Skeletal muscle satellite cell (primary cell): Measurements from ENCODE around the gene POU5F1. TPM values are rescaled to one million over a fixed set of nuclear protein-coding genes. Genes with fewer than 3 reads are reported as not detected.
"Not testable (repeated sequence)": the region's sequence is repeated elsewhere in the genome, so short reads cannot be mapped to it uniquely, and the experiment has no call there.

Source experiments
- H3K27me3 ChIP-seq: 2 replicates; pipeline ENCODE4 v1.7.0; 2013; ENCODE audit warnings: low read length; ENCODE audit not compliant: control insufficient read depth, insufficient read depth
- H3K36me3 ChIP-seq: 2 replicates; pipeline ENCODE4 v1.7.0; 2013; ENCODE audit warnings: mild to moderate bottlenecking, control low read depth, low read length; ENCODE audit not compliant: insufficient read depth
- H3K4me1 ChIP-seq: 2 replicates; pipeline ENCODE4 v1.7.0; 2013; ENCODE audit warnings: low read length; ENCODE audit not compliant: control insufficient read depth, insufficient read depth
- H3K4me2 ChIP-seq: 2 replicates; pipeline ENCODE4 v1.7.0; 2013; ENCODE audit warnings: mild to moderate bottlenecking, low read length
- H3K4me3 ChIP-seq: 2 replicates; pipeline ENCODE4 v1.7.0; 2013; ENCODE audit warnings: low read length
- H3K9ac ChIP-seq: 2 replicates; pipeline ENCODE4 v1.7.0; 2013; ENCODE audit warnings: mild to moderate bottlenecking, low read depth, low read length, moderate library complexity
- H3K9me3 ChIP-seq: replicated peaks from 2 replicates; pipeline ENCODE4 v1.7.0; 2013; ENCODE audit warnings: mild to moderate bottlenecking, control low read depth, low read length
- total RNA-seq: library from RNA; depleted of rRNA; stranded (reverse); fragments of >200 nt; gene quantifications from 2 replicates; pipeline ENCODE4 v1.2.3, GENCODE V29; 2012; rRNA removed

POU5F1 gene
- total RNA-seq, result 0.25 and 0.66 TPM in 2 replicates

DNA sequence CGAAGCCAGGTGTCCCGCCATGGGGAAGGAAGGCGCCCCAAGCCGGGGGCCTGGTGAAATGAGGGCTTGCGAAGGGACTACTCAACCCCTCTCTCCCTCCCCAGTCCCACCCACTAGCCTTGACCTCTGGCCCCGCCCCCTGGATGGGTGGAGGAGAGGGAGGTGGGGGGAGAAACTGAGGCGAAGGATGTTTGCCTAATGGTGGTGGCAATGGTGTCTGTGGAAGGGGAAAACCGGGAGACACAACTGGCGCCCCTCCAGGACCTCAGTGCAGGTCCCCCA, at the start of gene POU5F1:
Gene POU5F1 (minus strand): TSS at position 83 of the 282 bp plus-strand sequence. CDS start 62 bp downstream, at position 21.
- Histone ChIP-seq H3K4me2 (no peak within 1 kb of the TSS), H3K36me3 (no peaks in the 10 kb centered on the region), H3K27me3 (no peaks in the 10 kb centered on the region), H3K9me3 (no peaks in the 10 kb centered on the region), H3K9ac (no peak within 1 kb of the TSS), H3K4me1 (peaks cover 11% of the 10 kb centered on the region), H3K4me3 (no peak within 1 kb of the TSS)

DNA sequence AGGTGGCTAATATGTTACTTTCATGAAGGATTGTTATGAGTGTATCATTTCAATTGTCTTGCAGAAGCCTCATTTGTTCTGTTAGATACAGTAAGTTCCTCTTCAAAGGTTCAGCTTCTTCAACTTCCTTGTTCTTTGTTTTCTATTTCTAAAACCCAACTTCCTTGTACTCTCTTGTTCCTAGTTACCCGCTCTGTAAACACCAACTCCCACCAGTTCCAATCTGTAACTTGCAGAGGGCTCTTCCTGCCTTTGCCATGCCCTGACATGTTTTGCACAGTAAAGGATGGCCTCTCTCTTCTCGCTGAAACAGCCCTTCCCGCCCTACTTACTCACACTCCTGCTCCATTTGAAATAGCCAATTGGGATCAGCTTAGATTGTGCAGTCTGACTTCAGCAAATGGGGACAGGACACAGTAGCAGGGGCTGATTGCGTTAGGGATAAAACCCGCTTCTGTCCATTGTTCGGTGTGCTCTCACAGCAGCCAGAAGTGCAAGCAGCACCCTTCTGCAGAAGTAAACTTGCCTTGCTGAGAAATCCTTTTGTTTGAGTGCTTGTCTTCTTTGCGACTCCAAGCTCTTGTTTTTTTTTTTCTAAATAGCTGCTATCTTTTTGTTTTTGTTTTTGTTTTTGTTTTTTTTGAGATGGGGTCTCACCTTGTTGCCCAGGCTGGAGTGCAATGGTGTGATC, 45.9 kb upstream of the POU5F1 start:
- no peak overlapping the region for H3K9ac ChIP-seq
- H3K4me3 ChIP-seq, result no peak overlapping the region
- H3K4me1 ChIP-seq, result no peaks in the 10 kb centered on the region
- peaks cover 29% of the 10 kb centered on the region for H3K27me3 ChIP-seq
- no peak overlapping the region for H3K4me2 ChIP-seq
- H3K9me3 ChIP-seq, result no peaks in the 10 kb centered on the region
- no peaks in the 10 kb centered on the region for H3K36me3 ChIP-seq

DNA sequence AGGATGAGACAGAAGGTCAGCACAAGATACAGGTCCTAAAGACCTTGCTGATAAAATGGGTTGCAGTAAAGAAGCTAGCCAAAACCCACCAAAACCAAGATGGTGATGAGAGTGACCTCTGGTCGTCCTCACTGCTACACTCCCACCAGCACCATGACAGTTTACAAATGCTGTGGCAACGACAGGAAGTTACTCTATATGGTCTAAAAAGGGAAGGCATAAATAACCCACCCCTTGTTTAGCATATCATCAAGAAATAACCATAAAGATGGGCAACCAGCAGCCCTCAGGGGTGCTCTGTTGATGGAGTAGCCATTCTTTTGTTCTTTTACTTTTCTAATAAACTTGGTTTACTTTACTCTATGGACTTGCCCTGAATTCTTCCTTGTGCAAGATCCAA, 44.7 kb upstream of the POU5F1 start:
- peaks cover 30% of the 10 kb centered on the region for H3K27me3 ChIP-seq
- not testable (repeated sequence) for H3K4me1 ChIP-seq, H3K9me3 ChIP-seq, H3K4me3 ChIP-seq, H3K4me2 ChIP-seq, H3K9ac ChIP-seq, H3K36me3 ChIP-seq

DNA sequence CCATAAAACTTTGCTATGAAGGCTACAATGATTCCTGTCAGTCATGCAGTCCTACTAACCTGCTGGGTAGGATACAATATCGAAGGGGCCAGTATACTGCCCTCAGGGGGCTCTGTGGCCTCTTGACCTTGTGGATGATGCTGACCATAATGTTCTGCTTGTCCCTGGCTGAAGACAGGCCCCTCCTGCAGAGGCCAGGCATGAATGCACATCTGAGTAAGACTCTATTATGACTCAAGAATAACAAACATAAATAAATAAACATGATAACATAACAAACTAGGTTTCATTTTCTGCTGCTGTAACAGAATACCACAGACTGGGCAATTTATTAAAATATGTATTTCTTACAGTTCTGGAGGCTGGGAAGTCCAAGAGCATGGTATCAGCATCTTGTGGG, 44.0 kb upstream of the POU5F1 start:
- no peak overlapping the region for H3K9ac ChIP-seq
- no peak overlapping the region for H3K4me2 ChIP-seq
- no peak overlapping the region for H3K4me3 ChIP-seq
- H3K36me3 ChIP-seq, result no peaks in the 10 kb centered on the region
- no peaks in the 10 kb centered on the region for H3K4me1 ChIP-seq
- peaks cover 30% of the 10 kb centered on the region for H3K27me3 ChIP-seq
- H3K9me3 ChIP-seq, result no peaks in the 10 kb centered on the region

DNA sequence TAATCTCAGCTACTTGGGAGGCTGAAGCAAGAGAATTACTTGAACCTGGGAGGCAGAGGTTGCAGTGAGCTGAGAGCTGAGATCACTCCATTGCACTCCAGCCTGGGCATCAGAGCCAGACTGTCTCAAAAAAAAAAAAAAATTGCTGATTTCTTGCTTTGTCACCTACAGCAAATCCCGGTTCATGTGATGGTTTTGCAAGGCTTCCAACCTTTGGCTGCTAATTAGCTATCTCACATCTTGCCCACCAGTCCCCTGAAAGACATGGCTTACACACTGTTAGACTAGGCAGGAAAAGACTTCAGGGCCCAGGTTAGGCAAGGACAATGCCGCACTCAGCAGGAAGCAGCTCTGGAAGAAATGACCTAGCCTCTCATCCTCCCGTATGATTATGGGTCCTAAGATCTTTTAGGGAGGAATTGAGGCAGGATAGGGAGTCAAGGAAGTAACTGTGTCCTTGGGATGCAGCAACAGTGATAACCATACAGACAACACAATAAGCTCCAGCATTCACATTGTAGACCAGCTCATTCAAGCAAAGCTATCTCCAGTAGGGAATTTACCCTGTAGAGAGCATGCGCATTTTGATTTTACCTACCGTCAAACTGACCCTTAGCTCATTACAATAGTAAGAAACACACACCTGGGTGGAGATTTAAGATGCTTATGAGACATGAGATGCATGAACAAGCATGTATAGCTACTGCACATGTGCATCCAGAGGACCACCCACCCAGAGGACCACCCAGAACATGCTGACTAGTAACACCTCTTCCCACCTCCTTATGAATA, 40.5 kb upstream of the POU5F1 start:
- H3K9me3 ChIP-seq, result no peaks in the 10 kb centered on the region
- no peak overlapping the region for H3K4me3 ChIP-seq
- H3K9ac ChIP-seq, result no peak overlapping the region
- no peaks in the 10 kb centered on the region for H3K4me1 ChIP-seq
- peaks cover 10% of the 10 kb centered on the region for H3K27me3 ChIP-seq
- no peak overlapping the region for H3K4me2 ChIP-seq
- no peaks in the 10 kb centered on the region for H3K36me3 ChIP-seq

- Histone ChIP-seq H3K36me3 (no peaks in the 10 kb centered on the region), H3K4me1 (no peaks in the 10 kb centered on the region), H3K4me2 (no peak overlapping the region), H3K9me3 (no peaks in the 10 kb centered on the region), H3K4me3 (no peak overlapping the region), H3K27me3 (peaks cover 10% of the 10 kb centered on the region), H3K9ac (no peak overlapping the region)
Measured at GRCh38 chr6:31210123-31210522, 39.6 kb upstream of the POU5F1 start.

- Histone ChIP-seq H3K4me3 (no peak overlapping the region), H3K36me3 (no peaks in the 10 kb centered on the region), H3K27me3 (peaks cover 10% of the 10 kb centered on the region), H3K4me1 (peaks cover 4% of the 10 kb centered on the region), H3K9ac (no peak overlapping the region), H3K9me3 (no peaks in the 10 kb centered on the region), H3K4me2 (no peak overlapping the region)
Measured at GRCh38 chr6:31209137-31209536, 38.7 kb upstream of the POU5F1 start.

DNA sequence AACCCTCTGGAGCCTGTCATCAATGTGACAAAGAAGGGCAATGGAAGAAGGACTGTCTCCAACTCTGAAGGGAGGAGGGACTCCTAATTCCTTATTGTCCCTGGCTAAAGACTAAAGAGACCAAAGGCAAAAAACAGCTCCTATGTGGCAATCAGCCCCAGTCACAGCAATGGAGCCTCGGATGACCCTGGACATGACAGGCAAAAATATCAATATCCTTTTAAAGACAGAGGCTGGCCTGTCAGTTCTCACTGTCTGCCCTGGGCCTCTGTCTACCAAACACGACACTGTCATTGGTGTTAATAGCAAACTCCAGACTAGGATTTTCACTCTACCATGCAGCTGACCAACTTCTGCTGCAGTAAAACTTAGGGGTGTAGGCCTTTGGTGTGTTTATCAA, 38.0 kb upstream of the POU5F1 start:
- Histone ChIP-seq H3K4me2 (no peak overlapping the region), H3K36me3 (no peaks in the 10 kb centered on the region), H3K4me3 (no peak overlapping the region), H3K9me3 (no peaks in the 10 kb centered on the region), H3K4me1 (peaks cover 6% of the 10 kb centered on the region), H3K9ac (no peak overlapping the region), H3K27me3 (peaks cover 10% of the 10 kb centered on the region)

DNA sequence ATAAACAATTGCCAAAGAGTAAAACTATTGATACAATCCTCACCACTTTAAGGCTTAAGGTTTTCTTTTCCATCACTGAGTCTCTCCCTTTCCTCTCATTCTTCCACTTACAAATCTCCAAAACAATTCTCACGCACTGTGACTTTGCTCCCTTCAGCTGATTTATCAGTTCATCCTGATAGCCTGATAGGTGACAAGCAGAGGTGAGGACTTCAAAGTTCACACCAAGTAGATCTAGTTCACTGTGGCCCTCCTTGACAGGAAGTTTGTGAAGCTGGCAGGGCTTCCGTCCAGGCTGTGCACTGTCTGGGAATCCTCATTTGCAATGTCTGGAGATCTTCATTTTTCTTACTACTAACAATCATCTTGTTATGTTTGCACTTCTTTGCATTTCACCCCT, 35.2 kb upstream of the POU5F1 start:
- H3K4me1 ChIP-seq, result peaks cover 17% of the 10 kb centered on the region
- H3K9ac ChIP-seq, result no peak overlapping the region
- no peak overlapping the region for H3K4me2 ChIP-seq
- no peaks in the 10 kb centered on the region for H3K9me3 ChIP-seq
- H3K4me3 ChIP-seq, result no peak overlapping the region
- no peaks in the 10 kb centered on the region for H3K36me3 ChIP-seq
- no peaks in the 10 kb centered on the region for H3K27me3 ChIP-seq

GRCh38 chr6:31204751-31205145, 34.3 kb upstream of the POU5F1 start:
- H3K4me1 ChIP-seq, result peaks cover 17% of the 10 kb centered on the region
- H3K4me3 ChIP-seq, result no peak overlapping the region

GRCh38 chr6:31203345-31203979, 33.0 kb upstream of the POU5F1 start:
- H3K4me1 ChIP-seq, result peaks cover 17% of the 10 kb centered on the region
- H3K9ac ChIP-seq, result peak overlapping the region; percentile 66
- H3K4me3 ChIP-seq, result peak overlapping the region; percentile 72
- H3K36me3 ChIP-seq, result no peaks in the 10 kb centered on the region
- peak overlapping the region; percentile 83 for H3K4me2 ChIP-seq
- H3K9me3 ChIP-seq, result no peaks in the 10 kb centered on the region
- no peaks in the 10 kb centered on the region for H3K27me3 ChIP-seq

More at GRCh38 chr6:31204751-31205145, 34.3 kb upstream of the POU5F1 start:
- Histone ChIP-seq H3K9ac (no peak overlapping the region), H3K9me3 (no peaks in the 10 kb centered on the region), H3K36me3 (no peaks in the 10 kb centered on the region), H3K4me2 (no peak overlapping the region), H3K27me3 (no peaks in the 10 kb centered on the region)
